ENCODE results near the gene KRT26.

The KRT26 gene

GRCh38 chr17:40820228-40820838 is 48.3 kb upstream of the KRT26 start:
- TF ChIP-seq GLIS1 (tag by site-specific recombination; IDR thresholded peaks at IDR 0.05) (no peak), ZNF510 (tag by site-specific recombination; IDR thresholded peaks at IDR 0.05; ENCODE audit: insufficient replicate concordance) (no peak), KLF7 (tag by site-specific recombination; IDR thresholded peaks at IDR 0.05; ENCODE audit: borderline replicate concordance) (no peak), YY2 (tag by site-specific recombination; IDR thresholded peaks at IDR 0.05) (no peak), ZNF596 (tag by site-specific recombination; IDR thresholded peaks at IDR 0.05) (no peak)
- CTCF ChIA-PET = interaction anchor here (0.8 to 1.8 kb wide), 2 partner anchors 17 to 201 kb away, joined by 4 read pairs; no protein-coding TSS in a partner anchor
- no peak overlapping the region for H3K4me3 ChIP-seq (ENCODE audit: low read depth, low read length)
- H3K4me1 ChIP-seq (ENCODE audit: control insufficient read depth, insufficient read depth, low read length) = peaks cover 5% of the 10 kb centered on the region; the same call in 1 of the 2 replicates
- no peak overlapping the region for H3K27ac ChIP-seq (ENCODE audit: extremely low read depth, low read depth, low read length)
- no peaks in the 10 kb centered on the region for H3K9me3 ChIP-seq (ENCODE audit: control insufficient read depth, insufficient read depth, low read depth, low read length)
- POLR2A ChIA-PET = interaction anchor here (2.1 kb wide), 1 partner anchor 11 kb away, joined by 9 read pairs; no protein-coding TSS in a partner anchor
- peaks cover 0 to 27% of the 10 kb centered on the region in 2 experiments; a peak in 1 of 3 replicates for H3K36me3 ChIP-seq (ENCODE audit: control insufficient read depth in 2 of 2, insufficient read depth in 1 of 2, low read length in 2 of 2)

- peaks cover 0 to 27% of the 10 kb centered on the region in 2 experiments; a peak in 1 of 3 replicates for H3K36me3 ChIP-seq (ENCODE audit: control insufficient read depth in 2 of 2, insufficient read depth in 1 of 2, low read length in 2 of 2)
- POLR2A ChIA-PET = interaction anchor here (0.5 to 2.1 kb wide), 8 partner anchors 9 to 870 kb away, joined by 3 to 14 read pairs (median 6); partner anchors contain the start of gene SMARCE1
- H3K27ac ChIP-seq (ENCODE audit: extremely low read depth, low read depth, low read length) = peak overlapping the region; percentile 79
- H3K4me1 ChIP-seq (ENCODE audit: control insufficient read depth, insufficient read depth, low read length) = peaks cover 2% of the 10 kb centered on the region; the same call in 1 of the 2 replicates
- TF ChIP-seq ZBTB17 (tag by site-specific recombination; IDR thresholded peaks at IDR 0.05) (peak; percentile 96), HOXD13 (CRISPR knock-in tag; IDR thresholded peaks at IDR 0.05; ENCODE audit: borderline replicate concordance) (no peak), ZNF335 (tag by site-specific recombination; conservative IDR thresholded peaks at IDR 0.05) (peak; percentile 56), PRDM1 (tag by site-specific recombination; IDR thresholded peaks at IDR 0.05) (peak; percentile 69), OSR2 (tag by site-specific recombination; IDR thresholded peaks at IDR 0.05) (peak; percentile 36)
- CTCF ChIA-PET = interaction anchor here (0.5 to 1.8 kb wide), 7 partner anchors 16 to 843 kb away, joined by 3 to 12 read pairs (median 6); no protein-coding TSS in a partner anchor
- peak overlapping the region; percentile 78 for H3K4me3 ChIP-seq (ENCODE audit: low read depth, low read length)
- H3K9me3 ChIP-seq (ENCODE audit: control insufficient read depth, insufficient read depth, low read depth, low read length) = no peaks in the 10 kb centered on the region
Observed at GRCh38 chr17:40819528-40820125, 47.6 kb upstream of the KRT26 start.

- H3K9me3 ChIP-seq (ENCODE audit: control insufficient read depth, insufficient read depth, low read depth, low read length) = no peaks in the 10 kb centered on the region
- H3K4me3 ChIP-seq (ENCODE audit: low read depth, low read length) = peak overlapping the region; percentile 79
- H3K27ac ChIP-seq (ENCODE audit: extremely low read depth, low read depth, low read length) = peak overlapping the region; percentile 79
- H3K4me1 ChIP-seq (ENCODE audit: control insufficient read depth, insufficient read depth, low read length) = peaks cover 2% of the 10 kb centered on the region; the same call in 1 of the 2 replicates
- POLR2A ChIA-PET = interaction anchor here (0.5 to 2.1 kb wide), 11 partner anchors 9 to 1112 kb away, joined by 3 to 14 read pairs (median 4); partner anchors contain the start of genes KRT17, ODAD4 and SMARCE1
- CTCF ChIA-PET = interaction anchor here (0.6 to 1.8 kb wide), 8 partner anchors 15 to 844 kb away, joined by 3 to 12 read pairs (median 6); no protein-coding TSS in a partner anchor
- peaks cover 0 to 27% of the 10 kb centered on the region in 2 experiments; a peak in 1 of 3 replicates for H3K36me3 ChIP-seq (ENCODE audit: control insufficient read depth in 2 of 2, insufficient read depth in 1 of 2, low read length in 2 of 2)
- TF ChIP-seq WT1 (tag by site-specific recombination; IDR thresholded peaks at IDR 0.05) (no peak), ZNF146 (tag by site-specific recombination; IDR thresholded peaks at IDR 0.05) (no peak), PRDM10 (tag by site-specific recombination; IDR thresholded peaks at IDR 0.05) (peak; percentile 57), ZNF76 (tag by site-specific recombination; IDR thresholded peaks at IDR 0.05; ENCODE audit: borderline replicate concordance, low read depth) (no peak), ZNF776 (tag by site-specific recombination; IDR thresholded peaks at IDR 0.05; ENCODE audit: borderline replicate concordance) (no peak), HOXD13 (CRISPR knock-in tag; IDR thresholded peaks at IDR 0.05; ENCODE audit: borderline replicate concordance) (no peak), ZBTB49 (tag by site-specific recombination; IDR thresholded peaks at IDR 0.05; ENCODE audit: low read depth) (no peak), CTCF (tag by site-specific recombination; IDR thresholded peaks at IDR 0.05) (no peak)
Observed at GRCh38 chr17:40818733-40819527, 46.9 kb upstream of the KRT26 start.

Data from HEK293 (cell line).